HEK293T (cell line): ENCODE results near the gene ZNF774.

Experiments used
- FOXK2 ChIP-seq: fragments of 450-650 bp; IDR thresholded peaks from 2 replicates; pipeline ENCODE4 v1.6.1; 2016; ENCODE audit warnings: mild to moderate bottlenecking
- FOXM1 ChIP-seq: fragments of 450-650 bp; IDR thresholded peaks from 2 replicates; pipeline ENCODE4 v1.6.1; 2017; ENCODE audit warnings: mild to moderate bottlenecking, borderline replicate concordance
- SP1 ChIP-seq: fragments of 450-650 bp; IDR thresholded peaks from 2 replicates; pipeline ENCODE4 v1.6.1; 2017
- SUZ12 ChIP-seq: fragments of 450-650 bp; IDR thresholded peaks from 2 replicates; pipeline ENCODE4 v1.6.1; 2016; ENCODE audit warnings: mild to moderate bottlenecking
- TARDBP ChIP-seq: fragments of 450-650 bp; IDR thresholded peaks from 2 replicates; pipeline ENCODE4 v1.6.1; 2016

DNA sequence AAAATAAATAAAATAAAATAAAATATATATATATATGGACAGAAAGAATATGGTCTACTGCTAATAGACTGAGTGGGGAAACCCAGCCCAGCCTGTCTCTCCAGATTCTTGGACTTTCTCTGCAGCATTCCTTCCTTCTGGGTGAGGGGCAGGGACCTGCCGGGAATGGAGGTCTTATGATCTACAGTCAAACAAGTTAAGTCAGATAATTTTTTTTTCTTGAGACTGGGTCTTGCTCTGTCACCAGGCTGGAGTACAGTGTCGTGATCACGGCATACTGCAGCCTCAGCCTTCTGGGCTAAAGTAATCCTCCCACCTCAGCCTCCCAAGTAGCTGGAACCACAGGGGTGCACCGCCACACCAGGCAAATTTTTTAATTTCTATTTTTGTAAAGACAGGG, 33.5 kb upstream of the ZNF774 start:
- TF ChIP-seq FOXM1 = no peak
- no peak for TF ChIP-seq TARDBP
- TF ChIP-seq SUZ12 = no peak
- TF ChIP-seq FOXK2 = no peak
- no peak for TF ChIP-seq SP1
